ENCODE results near the gene DNAJB13. TPM values are rescaled to one million over a fixed set of nuclear protein-coding genes. Genes with fewer than 3 reads are reported as not detected.
A peak's percentile ranks its signal among the peaks of the same experiment; 100 is the strongest.

DNAJB13 gene
- total RNA-seq: under 0.01 and 0.38 TPM in 2 replicates

GRCh38 chr11:73950869-73951710 lies at the start of gene DNAJB13:
Gene DNAJB13, plus strand, starts transcription at chr11:73951026. Its CDS starts 44 bp downstream, at chr11:73951070.
- Histone ChIP-seq H3K4me3 (ENCODE audit: low read depth, low read length) (no peak within 1 kb of the TSS), H3K27me3 (ENCODE audit: control insufficient read depth, insufficient read depth, low read length) (no peaks in the 10 kb centered on the region), H3K36me3 (ENCODE audit: control insufficient read depth, insufficient read depth, low read length) (no peaks in the 10 kb centered on the region)
- FAIRE-seq (no peak), DNase-seq (ENCODE audit: low read depth) (peak; percentile 73)
- TF ChIP-seq CTCF (IDR thresholded peaks at IDR 0.05; ENCODE audit: insufficient read depth, low read length, severe bottlenecking): no peak

- no peak overlapping the region for H3K4me3 ChIP-seq (ENCODE audit: low read depth, low read length)
- no peak for DNase-seq (ENCODE audit: low read depth)
- H3K36me3 ChIP-seq (ENCODE audit: control insufficient read depth, insufficient read depth, low read length): peaks cover 6% of the 10 kb centered on the region
- H3K27me3 ChIP-seq (ENCODE audit: control insufficient read depth, insufficient read depth, low read length): no peaks in the 10 kb centered on the region
- peak; percentile 72 for FAIRE-seq
- no peak for TF ChIP-seq CTCF (IDR thresholded peaks at IDR 0.05; ENCODE audit: insufficient read depth, low read length, severe bottlenecking)
These were observed 48.5 kb upstream of the DNAJB13 start for GRCh38 chr11:73902303-73902702.

GRCh38 chr11:73907191-73907590 lies 43.6 kb upstream of the DNAJB13 start:
- H3K4me3 ChIP-seq (ENCODE audit: low read depth, low read length): no peak overlapping the region
- H3K27me3 ChIP-seq (ENCODE audit: control insufficient read depth, insufficient read depth, low read length): no peaks in the 10 kb centered on the region
- TF ChIP-seq CTCF (IDR thresholded peaks at IDR 0.05; ENCODE audit: insufficient read depth, low read length, severe bottlenecking): peak; percentile 35
- FAIRE-seq (no peak), DNase-seq (ENCODE audit: low read depth) (peak; percentile 73)
- peaks cover 3% of the 10 kb centered on the region for H3K36me3 ChIP-seq (ENCODE audit: control insufficient read depth, insufficient read depth, low read length)

GRCh38 chr11:73912026-73912425 lies 38.8 kb upstream of the DNAJB13 start:
- FAIRE-seq: no peak
- DNase-seq (ENCODE audit: low read depth): no peak
- no peak for TF ChIP-seq CTCF (IDR thresholded peaks at IDR 0.05; ENCODE audit: insufficient read depth, low read length, severe bottlenecking)
- Histone ChIP-seq H3K36me3 (ENCODE audit: control insufficient read depth, insufficient read depth, low read length) (peaks cover 7% of the 10 kb centered on the region), H3K4me3 (ENCODE audit: low read depth, low read length) (no peak overlapping the region), H3K27me3 (ENCODE audit: control insufficient read depth, insufficient read depth, low read length) (no peaks in the 10 kb centered on the region)

GRCh38 chr11:73913472-73913871 lies 37.4 kb upstream of the DNAJB13 start:
- no peak for FAIRE-seq
- Histone ChIP-seq H3K4me3 (ENCODE audit: low read depth, low read length) (no peak overlapping the region), H3K36me3 (ENCODE audit: control insufficient read depth, insufficient read depth, low read length) (peaks cover 7% of the 10 kb centered on the region)

More at GRCh38 chr11:73913472-73913871, 37.4 kb upstream of the DNAJB13 start:
- DNase-seq (ENCODE audit: low read depth): no peak
- no peaks in the 10 kb centered on the region for H3K27me3 ChIP-seq (ENCODE audit: control insufficient read depth, insufficient read depth, low read length)
- no peak for TF ChIP-seq CTCF (IDR thresholded peaks at IDR 0.05; ENCODE audit: insufficient read depth, low read length, severe bottlenecking)

All from bronchial epithelial cell (primary cell).